GM19023 (cell line): ENCODE data around the gene ITK.
A peak's percentile ranks its signal among the peaks of the same experiment; 100 is the strongest.
"Not testable (repeated sequence)": the region's sequence is repeated elsewhere in the genome, so short reads cannot be mapped to it uniquely, and the experiment has no call there.

Source experiments
- ATAC-seq: cut with Tn5 transposase; IDR thresholded peaks from one replicate; pipeline ENCODE4 v1.9.1; 2021; ENCODE audit warnings: mild to moderate bottlenecking, moderate library complexity; ENCODE audit not compliant: unreplicated experiment

The ITK gene

DNA sequence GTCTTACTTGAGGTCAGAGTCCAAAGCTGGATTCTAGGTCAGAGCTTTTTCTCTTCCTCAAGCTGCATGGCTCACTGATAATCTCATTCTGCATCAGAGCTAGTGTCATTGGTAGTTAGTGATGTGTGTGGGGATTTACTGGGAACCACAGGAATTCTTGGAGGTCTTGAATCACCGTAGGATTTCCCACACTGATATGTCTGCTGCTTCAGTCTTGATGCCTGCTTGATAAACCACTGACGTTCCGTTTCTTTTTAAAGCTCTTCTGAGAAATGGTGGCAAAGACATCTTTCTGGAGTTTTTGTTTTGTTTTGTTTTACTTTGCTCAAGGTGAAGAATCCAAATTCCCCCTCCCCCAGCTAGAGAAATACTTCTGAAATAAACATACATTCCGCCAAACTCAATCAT, 13.4 kb upstream of the ITK start:
- ATAC-seq = no peak

DNA sequence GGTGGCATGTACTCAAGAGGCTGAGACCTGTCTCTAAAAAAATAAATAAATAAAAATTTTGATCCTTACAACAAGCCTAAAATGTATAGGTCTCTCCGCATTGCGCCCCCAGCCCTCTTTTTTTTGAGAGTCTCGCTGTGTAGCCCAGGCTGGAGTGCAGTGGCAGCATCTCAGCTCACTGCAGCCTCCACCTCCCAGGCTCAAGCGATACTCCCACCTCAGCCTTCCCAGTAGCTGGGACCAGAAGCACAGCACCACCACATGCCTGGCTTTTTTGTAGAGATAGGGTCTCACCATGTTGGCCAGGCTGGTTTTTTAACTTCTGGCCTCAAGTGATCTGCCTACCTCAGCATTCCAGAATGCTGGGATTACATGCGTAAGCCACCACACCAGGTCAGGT, 12.4 kb upstream of the ITK start:
- no peak for ATAC-seq

DNA sequence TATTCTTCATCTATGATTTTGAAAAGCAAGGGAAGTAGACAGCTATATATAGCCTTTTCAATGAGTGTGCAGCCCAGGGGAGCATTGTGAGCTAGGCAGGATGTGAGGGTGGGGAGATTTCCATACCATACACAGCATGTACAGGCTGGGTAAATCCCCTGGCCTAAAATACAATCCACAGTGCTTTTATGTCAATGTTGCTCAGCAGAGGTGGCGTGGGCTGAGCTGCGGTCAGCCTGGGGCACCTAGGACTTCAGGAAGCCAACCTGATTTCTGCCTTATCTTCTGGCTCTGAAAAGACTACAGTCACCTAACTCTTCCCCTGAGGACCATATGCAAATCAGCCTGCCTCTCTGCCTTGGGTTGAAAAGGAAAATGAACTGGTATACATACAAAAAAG, 8.2 kb upstream of the ITK start:
- ATAC-seq = peak; percentile 99

DNA sequence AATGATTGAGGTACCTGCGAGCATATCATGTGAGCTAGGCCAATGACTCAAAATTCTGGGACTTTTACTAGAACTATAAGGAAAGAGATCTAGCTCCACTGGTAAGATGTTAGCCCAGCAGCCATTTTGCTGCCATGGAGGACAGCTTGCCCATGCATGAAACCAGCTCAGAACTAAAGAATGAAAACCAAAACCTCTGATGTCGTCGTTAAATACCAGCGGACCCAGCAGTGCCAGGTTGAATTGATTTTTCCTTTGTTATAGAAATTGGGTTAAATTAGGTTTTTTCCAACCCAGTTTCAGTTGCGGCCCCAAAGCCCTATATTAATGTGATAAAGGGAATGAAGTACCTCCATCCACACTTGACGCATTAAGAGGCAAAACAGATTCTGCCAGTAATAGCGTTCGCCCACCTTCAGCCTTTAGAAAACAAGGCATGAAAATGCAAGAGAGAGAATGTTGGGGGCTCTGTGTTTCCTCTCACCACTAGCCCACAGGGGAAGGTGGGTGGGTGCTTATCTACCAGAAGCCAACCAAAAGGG, 5.5 kb upstream of the ITK start:
- ATAC-seq = no peak

DNA sequence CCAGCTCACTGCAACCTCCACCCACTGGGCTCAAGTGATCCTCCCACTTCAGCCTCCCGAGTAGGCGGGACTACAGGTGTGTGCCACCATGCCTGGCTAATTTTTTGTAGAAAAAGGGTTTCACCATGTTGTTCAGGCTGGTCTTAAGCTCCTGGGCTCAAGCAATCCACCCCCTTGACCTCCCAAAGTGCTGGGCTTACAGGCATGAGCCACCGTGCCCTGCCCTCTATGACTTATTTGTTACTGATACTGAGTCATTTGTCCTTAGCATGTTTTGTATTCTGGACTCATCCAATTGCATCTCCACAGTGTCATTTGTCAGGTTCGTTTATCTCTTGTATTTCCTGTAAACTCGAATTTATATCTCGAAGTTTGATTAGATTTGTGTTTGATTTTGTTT, 2.7 kb upstream of the ITK start:
- no peak for ATAC-seq

DNA sequence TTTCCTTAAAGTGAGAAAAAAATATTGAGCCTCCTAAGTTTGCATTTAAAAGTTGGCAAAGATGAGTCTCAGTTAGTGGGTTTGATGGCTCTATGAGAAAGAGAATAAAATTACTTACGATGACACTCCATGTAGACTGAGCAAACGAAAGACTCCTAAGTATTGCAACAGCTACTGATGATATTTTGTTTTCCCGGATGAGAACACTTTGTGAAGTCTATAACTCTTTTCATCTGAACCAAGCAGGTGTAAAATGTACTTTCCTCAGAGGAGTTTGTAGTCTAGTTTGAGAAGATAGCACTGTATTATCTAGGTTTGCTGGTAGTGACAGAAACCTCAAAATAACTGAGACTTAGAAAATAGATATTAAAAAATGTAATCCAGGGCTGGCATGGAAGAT, 1.7 kb upstream of the ITK start:
- ATAC-seq = no peak

DNA sequence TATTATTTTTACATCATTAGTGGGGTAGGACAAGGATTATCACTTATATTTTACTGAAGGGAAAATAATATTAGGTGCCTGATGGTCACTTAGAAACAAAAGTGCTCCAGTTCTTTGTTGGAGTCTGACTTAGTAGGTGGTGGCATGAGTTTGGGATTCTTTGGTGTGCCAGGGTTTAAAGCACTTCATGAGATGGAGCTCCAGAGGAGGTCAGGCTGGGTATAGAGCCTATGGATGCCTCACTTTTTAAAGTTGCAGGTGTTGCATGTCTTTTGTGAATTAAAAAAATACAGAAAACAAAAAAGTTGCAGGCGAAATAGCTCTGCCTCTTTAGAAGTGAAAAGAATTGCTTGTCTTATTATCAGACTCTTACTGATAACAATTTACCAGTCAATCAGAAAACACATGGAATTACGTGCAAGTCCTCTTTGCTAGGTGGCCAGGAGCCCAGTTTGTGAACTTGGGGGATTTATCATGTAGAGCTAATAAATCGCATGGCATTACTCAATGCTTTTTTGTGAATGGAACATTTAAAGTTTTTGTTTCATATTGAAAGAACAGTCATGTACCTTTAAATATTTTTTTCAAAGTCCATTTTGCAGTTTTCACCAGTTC, 1.6 kb downstream of the ITK start:
- no peak for ATAC-seq

DNA sequence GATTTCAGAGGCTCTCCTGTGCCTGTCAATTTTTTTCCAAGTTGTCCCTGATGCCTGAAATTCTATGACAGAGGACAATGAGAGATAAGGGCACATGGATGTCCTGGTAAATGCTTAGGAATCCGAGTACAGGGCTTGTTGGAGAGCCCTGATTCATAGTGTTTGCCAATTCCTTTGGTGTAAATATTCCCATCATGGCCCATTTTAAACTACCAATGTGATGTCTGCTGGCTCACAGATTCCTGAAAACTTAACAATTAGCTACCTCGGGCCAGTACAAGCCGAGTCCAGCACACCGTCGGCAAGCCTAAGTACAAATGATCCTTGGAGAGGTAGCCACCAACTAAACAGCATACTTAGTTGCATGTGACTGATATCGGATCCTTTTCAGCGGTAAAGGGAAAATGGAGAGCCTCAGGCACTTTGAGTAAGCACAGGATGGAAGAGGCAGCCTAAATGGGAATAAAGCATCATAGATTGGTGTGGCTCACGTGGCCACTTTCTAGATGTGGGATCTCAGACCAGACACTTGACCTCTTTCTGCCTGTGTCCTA, 3.6 kb downstream of the ITK start:
- ATAC-seq = no peak

DNA sequence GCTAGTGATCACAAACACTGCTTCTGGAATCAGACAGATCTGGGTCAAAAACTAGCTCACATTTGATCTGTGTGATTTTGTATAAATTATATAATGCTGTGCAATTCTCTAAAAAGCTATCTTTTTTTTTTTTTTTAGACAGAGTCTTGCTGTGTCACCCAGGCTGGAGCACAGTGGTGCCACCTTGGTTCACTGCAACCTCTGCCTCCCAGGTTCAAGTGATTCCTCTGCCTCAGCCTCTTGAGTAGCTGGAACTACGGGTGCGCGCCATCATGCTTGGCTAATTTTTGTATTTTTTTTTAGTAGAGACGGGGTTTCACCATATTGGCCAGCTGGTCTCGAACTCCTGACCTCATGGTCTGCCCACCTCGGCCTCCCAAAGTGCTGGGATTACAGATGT, 4.5 kb downstream of the ITK start:
- ATAC-seq = not testable (repeated sequence)

DNA sequence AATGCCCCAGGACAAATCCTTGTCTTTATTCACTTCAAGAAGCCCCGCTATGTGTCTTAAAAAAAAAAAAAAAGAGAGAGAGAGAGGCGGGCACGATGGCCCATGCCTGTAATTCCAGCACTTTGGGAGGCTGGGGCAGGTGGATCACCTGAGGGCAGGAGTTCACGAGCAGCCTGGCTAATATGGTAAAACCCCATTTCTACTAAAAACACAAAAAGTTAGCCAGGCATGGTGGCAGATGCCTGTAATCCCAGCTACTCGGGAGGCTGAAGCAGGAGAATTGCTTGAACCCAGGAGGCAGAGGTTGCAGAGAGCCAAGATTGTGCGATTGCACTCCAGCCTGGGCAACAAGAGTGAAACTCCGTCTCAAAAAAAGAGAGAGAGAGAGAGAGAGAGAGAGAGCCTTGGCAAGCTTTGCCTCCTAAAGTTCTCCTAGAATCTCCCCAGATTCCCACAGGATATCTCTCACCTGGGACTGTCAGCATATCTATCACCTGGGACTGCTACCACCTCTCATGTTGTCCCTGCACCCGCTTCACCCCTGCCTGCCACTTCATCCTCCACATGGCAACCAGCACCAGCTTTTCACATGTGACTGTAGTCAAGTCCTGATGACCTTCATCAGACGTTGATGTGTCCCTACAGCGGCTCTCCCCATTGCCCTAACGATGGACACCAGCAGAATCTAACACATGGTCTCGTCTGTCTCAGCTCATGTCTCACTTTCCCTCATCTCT, 5.8 kb downstream of the ITK start:
- no peak for ATAC-seq

DNA sequence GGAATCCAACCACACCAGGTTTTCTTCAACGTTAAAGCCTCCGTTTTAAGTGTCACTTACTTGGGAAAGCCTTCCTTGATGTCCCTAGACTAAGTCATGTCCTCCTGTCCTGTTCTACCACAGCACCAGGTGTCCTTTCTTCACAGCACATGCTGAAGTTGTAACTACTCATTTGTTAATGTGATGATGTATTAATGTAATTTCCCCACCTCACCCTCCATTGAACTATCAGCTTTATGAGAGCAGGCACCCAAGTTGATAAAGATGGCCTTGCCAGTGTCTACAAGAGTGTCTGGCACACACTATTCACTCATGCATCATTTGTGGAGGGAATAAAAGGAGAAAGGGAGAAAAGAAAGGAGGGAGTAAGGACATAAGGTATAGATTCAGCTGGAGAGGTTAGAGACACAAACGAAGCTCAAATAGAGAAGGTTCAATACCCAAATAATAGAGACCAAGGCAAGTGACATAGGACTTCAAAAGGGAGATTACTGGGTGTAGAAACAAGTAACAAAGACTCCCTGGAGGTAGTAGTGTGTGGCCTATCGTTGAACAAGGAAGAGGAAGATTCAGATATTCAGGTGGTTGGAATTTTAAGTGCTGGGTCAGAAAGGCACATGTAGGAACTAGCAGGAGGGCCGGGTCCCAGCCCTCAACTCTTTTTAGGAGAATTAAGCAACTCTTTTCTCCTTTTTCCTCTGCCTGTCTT, 6.6 kb downstream of the ITK start:
- no peak for ATAC-seq

DNA sequence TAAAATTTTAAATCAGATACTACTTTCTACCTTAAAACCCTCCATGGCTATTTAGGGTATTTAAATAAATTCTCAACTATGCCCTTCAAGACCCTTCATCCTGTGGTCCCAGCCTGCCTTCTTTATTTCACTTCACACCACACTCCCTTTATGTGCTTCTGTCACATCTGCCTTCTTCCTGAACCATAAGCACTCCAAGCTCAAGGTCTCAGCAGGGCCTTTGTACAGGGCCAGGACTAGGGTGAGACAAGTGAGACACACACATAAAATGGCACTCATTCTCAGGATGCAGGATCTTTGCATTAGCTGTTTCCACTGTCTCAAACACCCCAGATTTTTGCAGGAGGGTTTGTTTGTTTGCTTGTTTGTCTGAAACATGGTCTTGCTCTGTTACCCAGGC, 7.6 kb downstream of the ITK start:
- no peak for ATAC-seq

DNA sequence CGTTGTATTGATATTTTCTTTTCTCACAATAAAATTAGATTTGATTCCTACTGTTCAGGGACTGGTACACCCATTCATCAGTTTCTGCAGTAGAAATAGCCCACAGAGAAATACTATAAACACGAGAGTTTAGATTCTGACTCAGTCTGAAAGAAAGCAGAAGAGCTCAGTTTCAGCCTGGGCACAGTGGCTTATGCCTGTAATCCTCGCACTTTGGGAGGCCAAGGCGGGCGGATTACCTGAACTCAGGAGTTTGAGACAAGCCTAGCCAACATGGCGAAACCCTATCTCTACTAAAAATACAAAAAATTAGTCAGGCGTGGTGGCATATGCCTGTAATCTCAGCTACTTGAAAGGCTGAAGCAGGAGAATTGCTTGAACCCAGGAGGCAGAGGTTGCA, 8.6 kb downstream of the ITK start:
- ATAC-seq = peak; percentile 69

DNA sequence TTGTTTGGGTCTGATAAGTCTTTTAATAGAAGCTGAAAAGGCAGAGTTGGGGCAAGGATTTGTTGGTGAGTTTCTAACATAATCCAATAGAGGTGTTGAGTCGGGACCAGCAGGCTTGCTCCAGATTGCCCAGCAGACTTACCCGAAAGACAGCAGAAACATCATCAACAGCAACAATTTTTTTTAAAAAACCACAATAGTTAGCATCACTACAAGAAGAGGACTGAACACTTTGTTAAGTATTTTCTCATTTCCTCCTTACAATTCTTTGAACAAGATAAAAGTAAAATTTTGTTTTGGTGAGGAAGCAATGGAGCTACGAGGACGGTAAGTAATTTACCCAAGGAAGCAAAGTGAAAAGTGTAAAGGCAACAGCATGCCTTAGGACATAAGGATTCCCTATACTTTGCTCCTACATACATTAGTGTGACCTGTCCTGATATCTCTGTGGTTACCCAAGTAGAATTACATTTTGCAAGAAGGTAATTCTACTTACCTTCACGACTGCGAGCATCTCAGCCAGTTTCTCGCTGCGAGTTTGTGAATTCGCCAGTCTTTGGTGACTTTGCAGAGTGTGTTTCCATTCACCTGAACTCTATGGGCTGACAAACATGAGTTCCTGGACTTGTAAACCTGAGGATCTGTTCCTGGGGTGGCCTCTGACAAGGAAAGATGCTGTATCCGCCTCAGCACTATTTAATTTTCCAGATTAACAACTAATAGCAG, 13.2 kb downstream of the ITK start:
- ATAC-seq = no peak

DNA sequence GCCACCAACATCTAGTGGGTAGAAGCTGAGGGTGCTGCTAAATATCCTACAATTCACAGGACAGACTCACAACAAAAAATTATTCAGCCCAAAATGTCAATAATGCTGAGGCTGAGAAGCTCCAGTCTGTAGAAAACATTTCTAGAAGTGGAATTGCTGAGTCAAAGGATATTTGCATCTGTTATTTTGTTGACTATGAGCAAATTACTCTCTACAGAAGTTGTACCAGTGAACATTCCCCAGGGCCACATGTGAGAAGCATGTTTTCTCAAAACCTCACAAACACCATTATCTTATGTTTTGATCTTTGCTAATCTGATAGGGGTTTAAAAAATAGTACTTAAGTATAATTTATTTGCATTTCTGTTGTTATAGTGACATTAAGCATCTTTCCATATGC, 15.4 kb downstream of the ITK start:
- ATAC-seq = no peak

DNA sequence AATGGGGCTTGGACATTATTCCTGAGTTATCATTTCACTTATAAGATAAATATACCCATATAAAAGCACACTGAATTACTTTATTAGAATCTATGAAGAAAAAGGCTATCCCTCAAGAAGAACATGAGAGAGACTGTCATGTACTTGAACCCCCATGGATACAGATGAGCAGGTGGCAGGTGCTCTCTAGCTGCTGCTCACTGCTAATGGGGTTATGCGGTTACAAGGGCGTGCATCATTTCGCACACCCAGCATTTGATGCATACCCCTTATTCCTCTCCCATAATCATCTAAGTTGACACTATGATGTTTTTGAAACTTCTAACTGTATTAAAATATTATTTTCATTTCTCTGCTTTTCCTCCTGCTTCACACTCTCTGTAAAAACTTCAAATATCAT, 16.4 kb downstream of the ITK start:
- ATAC-seq = no peak

DNA sequence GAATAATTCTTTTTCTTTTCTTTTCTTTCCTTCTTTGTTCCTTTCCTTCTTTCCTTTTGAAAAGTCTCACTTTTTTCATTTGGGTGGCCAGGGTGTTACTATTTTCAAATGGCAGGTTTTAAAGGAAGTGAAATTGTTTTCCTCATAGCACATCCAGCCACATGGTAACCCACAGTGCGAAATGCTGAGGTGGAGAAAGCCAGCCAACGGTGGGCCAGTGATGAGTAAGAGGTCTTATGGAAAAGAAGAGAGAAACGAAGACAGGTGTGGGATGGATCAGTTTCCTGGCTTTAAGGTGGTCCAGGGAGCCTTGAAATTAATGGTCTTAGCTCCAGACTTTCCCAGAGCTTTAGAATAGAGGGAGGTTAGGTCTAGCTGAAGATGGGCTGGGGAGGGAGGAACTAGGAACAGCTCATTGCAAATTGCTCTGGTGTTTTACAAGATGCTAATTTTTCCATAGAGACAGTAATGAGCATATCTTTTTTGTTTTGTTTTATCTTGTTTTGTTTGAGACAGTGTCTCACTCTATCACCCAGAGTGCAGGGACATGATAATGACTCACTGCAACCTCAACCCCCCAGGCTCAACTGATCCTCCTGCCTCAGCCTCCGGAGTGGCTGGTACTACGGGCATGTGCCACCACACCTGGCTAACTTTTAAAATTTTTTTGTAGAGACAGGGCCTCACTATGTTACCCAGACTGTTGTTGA, 17.8 kb downstream of the ITK start:
- no peak for ATAC-seq

DNA sequence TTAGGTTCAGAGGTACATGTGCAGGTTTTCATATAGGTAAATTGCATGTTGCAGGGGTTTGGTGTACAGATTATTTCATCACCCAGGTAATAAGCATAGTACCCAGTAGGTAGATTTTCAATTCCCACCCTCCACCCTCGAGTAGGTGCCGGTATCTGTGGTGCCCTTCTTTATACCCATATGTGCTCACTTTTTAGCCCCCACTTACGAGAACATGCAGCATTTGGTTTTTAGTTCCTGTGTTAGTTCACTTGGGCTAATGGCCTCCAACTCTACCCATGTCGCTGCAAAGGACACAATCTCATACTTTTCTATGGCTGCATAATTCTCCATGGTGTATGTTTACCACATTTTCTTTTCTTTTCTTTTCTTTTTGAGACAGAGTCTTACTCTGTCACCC, 21.2 kb downstream of the ITK start:
- no peak for ATAC-seq

DNA sequence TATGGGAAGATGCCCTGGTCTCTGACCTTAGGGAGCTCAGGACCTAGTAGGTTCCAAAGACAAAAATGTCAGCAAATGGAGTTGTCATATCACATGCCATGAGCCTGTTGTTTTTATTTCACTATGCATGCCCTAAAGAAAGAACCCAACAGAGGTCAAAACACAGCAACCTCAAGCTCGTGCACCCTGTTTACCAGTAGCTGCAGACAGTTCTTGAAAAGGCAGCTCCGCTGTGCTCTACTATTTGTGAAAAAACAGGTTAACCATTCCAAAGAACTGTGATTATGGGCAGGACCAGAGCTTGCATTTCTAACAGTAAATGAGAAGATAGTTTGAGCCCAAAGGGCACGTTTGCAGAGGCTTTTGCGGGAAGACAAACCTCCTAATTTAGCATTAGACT, 22.8 kb downstream of the ITK start:
- ATAC-seq = no peak

DNA sequence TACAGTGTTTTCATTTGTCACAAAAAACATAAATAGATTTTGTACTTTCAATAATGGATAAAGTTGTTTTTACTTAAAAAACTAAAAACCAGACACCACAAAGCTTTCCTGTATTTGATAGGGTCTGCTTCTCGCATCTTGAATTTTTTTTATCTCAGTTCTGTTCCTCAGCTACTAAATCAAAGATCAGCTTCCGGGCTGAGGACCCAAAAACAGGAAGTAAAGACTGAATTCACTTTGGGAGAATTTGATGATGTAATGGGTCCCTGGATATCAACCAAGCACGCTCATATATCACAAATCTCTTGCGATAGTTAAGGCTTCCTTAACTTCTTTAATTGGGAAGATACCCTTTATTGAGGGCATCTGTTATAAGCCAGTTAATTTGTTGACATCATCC, 24.1 kb downstream of the ITK start:
- no peak for ATAC-seq
